ENCODE data around the gene ADAM12.

The ADAM12 gene

DNA sequence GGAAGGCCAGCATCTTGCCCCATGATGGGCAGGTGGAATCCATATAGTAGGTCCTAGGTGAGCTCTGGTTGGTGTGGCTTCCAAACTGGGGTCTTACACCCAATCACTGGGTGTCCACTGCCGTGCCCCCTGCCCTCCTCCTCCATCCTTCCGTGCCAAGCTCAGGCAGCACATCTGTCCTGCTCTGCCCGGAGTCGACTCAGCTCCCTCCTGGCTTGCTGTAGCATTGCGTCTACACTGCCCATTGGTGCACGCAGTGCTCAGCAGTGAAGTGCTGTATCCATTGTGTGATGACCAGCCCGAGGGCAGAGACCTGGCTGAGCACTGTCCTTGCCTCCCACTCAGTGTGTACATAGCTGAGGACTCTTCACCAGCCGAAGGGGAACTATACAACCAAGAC is 148.4 kb downstream of the ADAM12 start:
- Histone ChIP-seq H3K9ac (ENCODE audit: low read depth in 1 of 2, low read length in 2 of 2) (no peak overlapping the region), H3K36me3 (ENCODE audit: control insufficient read depth in 1 of 2, insufficient read depth in 2 of 2, low read length in 2 of 2) (no peaks in the 10 kb centered on the region), H3K27ac (ENCODE audit: low read depth, low read length) (no peak overlapping the region), H3K9me3 (ENCODE audit: control insufficient read depth in 1 of 2, low read length in 2 of 2) (no peaks in the 10 kb centered on the region), H3K27me3 (ENCODE audit: control insufficient read depth in 1 of 2, insufficient read depth in 2 of 2, low read length in 2 of 2) (no peaks in the 10 kb centered on the region), H3K4me3 (ENCODE audit: low read depth in 1 of 2, low read length in 2 of 2) (no peak overlapping the region), H3K4me1 (ENCODE audit: control insufficient read depth in 1 of 2, insufficient read depth in 2 of 2, low read length in 2 of 2) (peaks cover 0 to 5% of the 10 kb centered on the region in 2 donors)

DNA sequence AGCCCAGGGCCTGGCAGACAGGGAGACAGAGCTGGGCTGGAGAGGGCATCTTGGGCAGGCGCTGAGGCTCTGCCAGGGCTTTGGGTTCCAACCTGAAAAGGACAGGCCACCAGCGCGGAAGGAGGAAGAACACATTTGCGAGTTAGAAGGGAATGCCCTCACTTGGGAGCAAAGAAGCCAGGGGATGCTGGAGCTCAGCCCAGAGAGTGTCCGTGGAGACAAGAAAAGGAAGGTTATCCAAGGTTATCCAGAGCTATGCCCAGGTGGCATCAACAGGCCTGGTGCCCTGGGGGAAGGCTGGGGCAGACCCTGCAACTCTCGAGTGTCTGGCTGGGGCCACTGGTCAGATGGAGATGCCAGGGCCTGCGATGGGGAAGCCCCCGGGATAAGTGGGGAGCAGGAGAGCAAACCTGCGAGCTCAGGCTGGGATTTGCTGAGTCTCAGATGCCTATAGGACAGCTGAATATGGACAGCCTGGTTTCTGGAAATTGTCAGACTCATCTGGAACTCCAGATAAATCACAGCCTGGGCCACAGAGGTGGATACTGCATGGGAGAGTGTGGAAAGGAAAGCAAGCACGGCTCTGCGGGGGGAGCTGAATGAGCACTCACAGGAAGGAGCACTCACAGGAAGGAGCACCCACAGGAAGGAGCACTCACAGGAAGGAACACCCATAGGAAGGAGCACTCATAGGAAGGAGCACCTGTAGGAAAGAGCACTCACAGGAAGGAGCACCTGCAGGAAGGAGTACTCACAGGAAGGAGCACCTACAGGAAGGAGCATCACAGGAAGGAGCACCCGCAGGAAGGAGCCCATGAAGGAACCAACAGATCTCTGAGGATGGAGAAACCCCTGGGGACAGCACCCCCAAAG is 152.1 kb downstream of the ADAM12 start:
- Histone ChIP-seq H3K27me3 (ENCODE audit: control insufficient read depth in 1 of 2, insufficient read depth in 2 of 2, low read length in 2 of 2) (peaks cover 0 to 4% of the 10 kb centered on the region in 2 donors), H3K4me1 (ENCODE audit: control insufficient read depth in 1 of 2, insufficient read depth in 2 of 2, low read length in 2 of 2) (no peaks in the 10 kb centered on the region), H3K4me3 (ENCODE audit: low read depth in 1 of 2, low read length in 2 of 2) (no peak overlapping the region), H3K9me3 (ENCODE audit: control insufficient read depth in 1 of 2, low read length in 2 of 2) (no peaks in the 10 kb centered on the region), H3K9ac (ENCODE audit: low read depth in 1 of 2, low read length in 2 of 2) (no peak overlapping the region), H3K27ac (ENCODE audit: low read depth, low read length) (no peak overlapping the region), H3K36me3 (ENCODE audit: control insufficient read depth in 1 of 2, insufficient read depth in 2 of 2, low read length in 2 of 2) (no peaks in the 10 kb centered on the region)

DNA sequence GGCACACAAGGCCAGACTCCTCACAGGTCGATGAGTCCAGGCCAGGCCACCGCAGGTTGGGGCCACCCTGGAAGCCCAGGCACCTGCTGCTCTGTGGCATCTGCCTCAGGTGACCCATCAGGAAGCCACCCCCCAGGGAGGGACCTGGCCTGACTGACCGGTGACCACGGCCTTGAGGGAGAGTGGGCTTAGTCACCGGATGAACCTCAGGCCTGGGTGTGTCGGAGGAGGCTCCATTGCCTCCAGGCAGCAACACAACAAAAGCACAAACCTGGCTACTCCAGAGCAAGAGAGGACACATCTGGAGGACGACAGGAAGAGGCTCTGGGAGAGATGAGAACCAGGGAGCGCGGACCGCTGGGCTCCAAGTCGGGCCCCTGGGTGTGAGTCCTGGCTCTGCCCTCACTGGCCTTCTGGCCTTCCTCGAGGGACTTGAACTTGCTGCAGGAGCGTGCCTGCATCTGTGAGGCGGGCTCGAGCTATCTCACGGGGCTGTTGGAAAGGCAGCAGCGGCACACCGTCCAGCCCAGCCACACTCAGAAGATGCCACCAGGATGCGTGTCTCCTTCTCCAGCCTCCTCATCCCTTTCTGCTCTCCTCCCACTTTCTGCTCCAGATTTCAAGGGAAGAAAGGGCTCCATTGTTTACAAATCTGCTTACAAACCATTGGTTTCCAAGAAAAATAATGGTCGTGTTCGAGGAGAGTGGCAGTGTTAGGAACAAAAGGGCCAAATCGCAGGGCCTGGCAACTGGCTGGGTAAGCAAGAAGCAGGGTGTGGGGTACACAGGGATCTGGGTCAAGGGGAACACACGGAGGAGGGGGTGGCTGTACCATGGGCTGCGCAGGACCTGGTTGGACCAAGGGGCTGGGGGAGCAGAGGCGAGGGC is 152.9 kb downstream of the ADAM12 start:
- H3K9me3 ChIP-seq (ENCODE audit: control insufficient read depth in 1 of 2, low read length in 2 of 2) = no peaks in the 10 kb centered on the region
- no peak overlapping the region for H3K4me3 ChIP-seq (ENCODE audit: low read depth in 1 of 2, low read length in 2 of 2)
- H3K27ac ChIP-seq (ENCODE audit: low read depth, low read length) = no peak overlapping the region
- H3K9ac ChIP-seq (ENCODE audit: low read depth in 1 of 2, low read length in 2 of 2) = no peak overlapping the region
- H3K4me1 ChIP-seq (ENCODE audit: control insufficient read depth in 1 of 2, insufficient read depth in 2 of 2, low read length in 2 of 2) = no peaks in the 10 kb centered on the region
- no peaks in the 10 kb centered on the region for H3K36me3 ChIP-seq (ENCODE audit: control insufficient read depth in 1 of 2, insufficient read depth in 2 of 2, low read length in 2 of 2)
- H3K27me3 ChIP-seq (ENCODE audit: control insufficient read depth in 1 of 2, insufficient read depth in 2 of 2, low read length in 2 of 2) = peaks cover 0 to 4% of the 10 kb centered on the region in 2 donors

DNA sequence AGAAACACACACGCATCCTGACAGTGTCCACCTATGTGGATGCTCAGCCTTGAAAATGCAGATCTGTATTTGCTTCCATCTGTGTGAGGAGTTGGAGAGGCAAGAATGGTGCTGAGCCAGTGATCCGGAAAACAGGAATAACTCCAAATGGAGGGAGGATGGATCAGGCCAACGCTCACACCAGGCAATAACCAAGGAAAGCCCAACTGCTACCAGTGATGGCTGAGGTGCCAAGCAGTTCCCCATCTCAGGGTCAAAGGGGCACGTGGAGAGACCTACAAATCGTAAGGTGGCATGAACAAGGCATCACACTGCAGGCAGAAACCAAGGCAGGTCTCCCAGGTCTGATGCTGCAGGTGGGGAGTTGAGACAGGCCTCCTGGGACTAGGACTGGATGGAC is 153.6 kb downstream of the ADAM12 start:
- peaks cover 0 to 4% of the 10 kb centered on the region in 2 donors for H3K27me3 ChIP-seq (ENCODE audit: control insufficient read depth in 1 of 2, insufficient read depth in 2 of 2, low read length in 2 of 2)
- H3K9me3 ChIP-seq (ENCODE audit: control insufficient read depth in 1 of 2, low read length in 2 of 2) = no peaks in the 10 kb centered on the region
- no peak overlapping the region for H3K27ac ChIP-seq (ENCODE audit: low read depth, low read length)
- H3K4me1 ChIP-seq (ENCODE audit: control insufficient read depth in 1 of 2, insufficient read depth in 2 of 2, low read length in 2 of 2) = no peaks in the 10 kb centered on the region
- H3K9ac ChIP-seq (ENCODE audit: low read depth in 1 of 2, low read length in 2 of 2) = no peak overlapping the region
- no peaks in the 10 kb centered on the region for H3K36me3 ChIP-seq (ENCODE audit: control insufficient read depth in 1 of 2, insufficient read depth in 2 of 2, low read length in 2 of 2)
- no peak overlapping the region for H3K4me3 ChIP-seq (ENCODE audit: low read depth in 1 of 2, low read length in 2 of 2)

DNA sequence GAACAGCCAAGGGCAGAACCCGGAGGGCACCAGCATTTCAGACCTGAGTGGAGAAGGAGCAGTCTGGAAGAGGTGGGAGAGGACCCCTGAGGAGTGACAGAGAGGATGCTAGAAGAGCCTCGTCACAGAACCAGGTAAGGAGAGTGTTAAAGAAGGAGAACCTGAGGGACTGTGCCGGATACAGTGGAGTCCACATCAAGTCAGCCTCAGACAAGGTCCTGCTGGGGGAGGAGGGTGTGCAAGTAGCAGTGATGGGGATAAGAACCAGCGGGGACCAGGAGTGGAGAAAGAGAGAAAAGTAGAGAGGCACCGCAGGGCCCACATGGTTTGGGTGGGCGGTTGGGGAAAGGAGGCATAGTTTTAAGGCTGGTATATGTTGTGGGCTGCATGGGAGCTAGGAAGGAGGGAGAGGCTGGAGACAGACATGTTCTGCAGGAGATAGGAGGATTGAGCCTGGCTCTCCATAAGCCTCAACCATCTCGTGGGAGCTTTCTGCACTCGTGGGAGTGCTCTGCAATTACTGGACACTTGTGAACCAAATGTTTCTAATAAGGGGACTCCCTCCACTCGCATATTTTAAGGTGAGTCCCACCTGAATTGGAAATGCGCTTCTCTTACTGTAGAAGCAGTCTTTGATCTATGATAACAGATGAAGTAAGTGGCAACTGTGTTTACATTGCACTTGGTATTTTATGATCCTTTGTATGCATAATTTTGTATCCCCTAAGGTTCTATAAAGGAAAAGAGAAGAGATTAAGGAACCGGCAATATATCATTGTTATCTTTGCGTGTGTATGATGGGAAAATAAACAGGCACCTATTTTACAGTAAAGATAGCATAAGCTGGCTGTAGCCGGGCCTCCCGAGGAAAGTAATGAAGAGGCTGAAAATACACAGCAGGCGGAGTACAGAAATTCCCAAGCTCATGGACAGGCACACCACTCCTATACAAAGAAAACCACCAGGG is 154.8 kb downstream of the ADAM12 start:
- Histone ChIP-seq H3K27me3 (ENCODE audit: control insufficient read depth in 1 of 2, insufficient read depth in 2 of 2, low read length in 2 of 2) (peaks cover 0 to 4% of the 10 kb centered on the region in 2 donors), H3K4me3 (ENCODE audit: low read depth in 1 of 2, low read length in 2 of 2) (no peak overlapping the region), H3K9ac (ENCODE audit: low read depth in 1 of 2, low read length in 2 of 2) (no peak overlapping the region), H3K4me1 (ENCODE audit: control insufficient read depth in 1 of 2, insufficient read depth in 2 of 2, low read length in 2 of 2) (no peaks in the 10 kb centered on the region), H3K36me3 (ENCODE audit: control insufficient read depth in 1 of 2, insufficient read depth in 2 of 2, low read length in 2 of 2) (no peaks in the 10 kb centered on the region), H3K9me3 (ENCODE audit: control insufficient read depth in 1 of 2, low read length in 2 of 2) (no peaks in the 10 kb centered on the region), H3K27ac (ENCODE audit: low read depth, low read length) (no peak overlapping the region)

DNA sequence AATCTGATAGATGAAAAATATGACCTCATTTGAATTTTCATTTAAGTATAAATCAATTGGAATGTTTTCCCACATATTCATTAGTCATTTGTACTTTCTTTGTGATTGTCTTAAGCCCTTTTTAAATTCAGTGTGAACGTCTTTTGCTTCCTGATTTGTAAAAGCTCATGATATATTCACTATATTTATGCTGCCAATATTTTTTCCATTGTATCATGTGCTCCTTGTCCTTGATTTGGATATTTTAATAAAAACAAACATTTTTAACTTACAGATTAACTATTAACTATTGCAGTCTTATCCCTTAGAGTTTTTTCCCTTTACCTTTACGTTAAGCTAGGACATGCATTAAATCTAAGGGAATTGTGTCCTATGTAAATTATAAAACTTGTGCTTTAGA is 157.7 kb downstream of the ADAM12 start:
- no peak overlapping the region for H3K27ac ChIP-seq (ENCODE audit: low read depth, low read length)
- no peaks in the 10 kb centered on the region for H3K9me3 ChIP-seq (ENCODE audit: control insufficient read depth in 1 of 2, low read length in 2 of 2)
- H3K4me3 ChIP-seq (ENCODE audit: low read depth in 1 of 2, low read length in 2 of 2) = no peak overlapping the region
- no peaks in the 10 kb centered on the region for H3K4me1 ChIP-seq (ENCODE audit: control insufficient read depth in 1 of 2, insufficient read depth in 2 of 2, low read length in 2 of 2)
- no peak overlapping the region for H3K9ac ChIP-seq (ENCODE audit: low read depth in 1 of 2, low read length in 2 of 2)
- H3K27me3 ChIP-seq (ENCODE audit: control insufficient read depth in 1 of 2, insufficient read depth in 2 of 2, low read length in 2 of 2) = peaks cover 0 to 4% of the 10 kb centered on the region in 2 donors
- no peaks in the 10 kb centered on the region for H3K36me3 ChIP-seq (ENCODE audit: control insufficient read depth in 1 of 2, insufficient read depth in 2 of 2, low read length in 2 of 2)

DNA sequence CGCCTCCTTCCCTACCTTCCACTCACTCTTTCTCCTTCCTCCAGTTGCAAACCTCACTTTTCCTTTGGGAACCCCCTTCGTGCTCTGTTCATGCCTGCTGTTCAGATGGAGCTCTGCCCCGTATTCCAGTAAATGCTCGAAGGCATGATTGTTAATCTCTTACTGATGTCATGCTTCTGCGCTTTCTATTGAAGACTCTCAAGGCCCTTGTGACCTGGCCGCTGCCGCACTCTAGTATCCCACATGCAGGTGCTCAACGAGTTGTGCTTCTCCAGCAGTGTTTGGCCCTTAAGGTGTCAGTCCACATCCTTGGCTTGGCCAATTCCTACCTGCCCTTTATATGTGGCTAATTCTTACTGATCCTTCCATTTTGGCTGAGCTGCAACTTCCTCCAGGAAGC is 158.6 kb downstream of the ADAM12 start:
- peaks cover 0 to 4% of the 10 kb centered on the region in 2 donors for H3K27me3 ChIP-seq (ENCODE audit: control insufficient read depth in 1 of 2, insufficient read depth in 2 of 2, low read length in 2 of 2)
- H3K9ac ChIP-seq (ENCODE audit: low read depth in 1 of 2, low read length in 2 of 2) = no peak overlapping the region
- H3K4me1 ChIP-seq (ENCODE audit: control insufficient read depth in 1 of 2, insufficient read depth in 2 of 2, low read length in 2 of 2) = no peaks in the 10 kb centered on the region
- H3K9me3 ChIP-seq (ENCODE audit: control insufficient read depth in 1 of 2, low read length in 2 of 2) = no peaks in the 10 kb centered on the region
- H3K27ac ChIP-seq (ENCODE audit: low read depth, low read length) = no peak overlapping the region
- H3K4me3 ChIP-seq (ENCODE audit: low read depth in 1 of 2, low read length in 2 of 2) = no peak overlapping the region
- H3K36me3 ChIP-seq (ENCODE audit: control insufficient read depth in 1 of 2, insufficient read depth in 2 of 2, low read length in 2 of 2) = no peaks in the 10 kb centered on the region

DNA sequence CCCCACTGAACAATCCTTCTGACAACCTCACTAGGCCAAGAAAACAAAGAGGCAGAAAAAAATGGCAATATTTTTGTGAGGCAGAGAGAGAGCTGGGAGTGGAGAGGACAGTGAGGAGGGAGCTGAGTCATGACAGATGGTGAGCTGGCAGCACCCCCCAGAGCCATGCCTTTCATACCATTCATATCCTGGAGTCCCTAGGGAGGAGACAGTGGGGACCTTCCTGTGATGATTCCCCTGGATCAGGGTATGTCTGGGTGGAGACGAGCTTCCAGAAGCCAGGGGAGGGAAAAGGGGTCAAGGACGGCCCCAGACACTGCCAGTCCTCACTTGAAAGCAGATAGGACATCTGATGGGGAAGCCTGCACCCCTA is 160.5 kb downstream of the ADAM12 start:
- Histone ChIP-seq H3K36me3 (ENCODE audit: control insufficient read depth in 1 of 2, insufficient read depth in 2 of 2, low read length in 2 of 2) (no peaks in the 10 kb centered on the region), H3K4me1 (ENCODE audit: control insufficient read depth in 1 of 2, insufficient read depth in 2 of 2, low read length in 2 of 2) (no peaks in the 10 kb centered on the region), H3K27me3 (ENCODE audit: control insufficient read depth in 1 of 2, insufficient read depth in 2 of 2, low read length in 2 of 2) (peaks cover 0 to 1% of the 10 kb centered on the region in 2 donors), H3K4me3 (ENCODE audit: low read depth in 1 of 2, low read length in 2 of 2) (no peak overlapping the region), H3K9ac (ENCODE audit: low read depth in 1 of 2, low read length in 2 of 2) (no peak overlapping the region), H3K9me3 (ENCODE audit: control insufficient read depth in 1 of 2, low read length in 2 of 2) (no peaks in the 10 kb centered on the region), H3K27ac (ENCODE audit: low read depth, low read length) (no peak overlapping the region)

DNA sequence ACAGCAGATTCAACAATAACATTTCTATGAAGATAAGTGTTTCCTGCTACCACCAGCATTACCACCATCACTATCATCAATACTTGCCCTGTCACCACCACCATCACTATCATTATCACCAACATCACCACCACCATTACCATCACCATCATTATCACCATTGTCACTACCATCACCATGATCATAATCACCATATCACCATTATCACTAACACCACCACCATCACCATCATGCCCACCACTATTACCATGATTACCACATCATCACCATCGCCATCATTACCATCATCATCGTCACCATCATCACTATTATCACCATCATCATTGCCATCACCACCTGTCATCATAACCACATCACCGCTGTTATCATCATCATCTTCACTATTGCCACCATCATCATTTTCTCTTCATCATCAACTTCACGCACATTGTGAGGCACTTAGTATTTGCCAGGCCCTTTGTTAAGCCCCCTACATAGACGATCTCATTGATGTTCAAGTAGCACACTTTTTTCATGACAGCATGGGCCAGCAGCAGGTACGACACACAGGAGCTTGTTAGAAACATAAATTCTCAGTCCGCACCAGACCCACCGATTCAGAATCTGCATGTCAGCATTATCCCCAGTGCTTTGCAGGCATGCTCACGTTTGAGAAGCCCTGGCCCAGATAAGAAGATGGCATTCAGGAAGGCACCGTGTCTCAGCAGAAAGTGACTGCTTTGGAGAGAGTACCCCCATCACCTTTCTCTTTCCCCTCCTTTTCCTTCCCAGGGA is 161.1 kb downstream of the ADAM12 start:
- Histone ChIP-seq H3K36me3 (ENCODE audit: control insufficient read depth in 1 of 2, insufficient read depth in 2 of 2, low read length in 2 of 2) (no peaks in the 10 kb centered on the region), H3K4me3 (ENCODE audit: low read depth in 1 of 2, low read length in 2 of 2) (no peak overlapping the region), H3K9ac (ENCODE audit: low read depth in 1 of 2, low read length in 2 of 2) (no peak overlapping the region), H3K9me3 (ENCODE audit: control insufficient read depth in 1 of 2, low read length in 2 of 2) (no peaks in the 10 kb centered on the region), H3K27ac (ENCODE audit: low read depth, low read length) (no peak overlapping the region), H3K4me1 (ENCODE audit: control insufficient read depth in 1 of 2, insufficient read depth in 2 of 2, low read length in 2 of 2) (no peaks in the 10 kb centered on the region), H3K27me3 (ENCODE audit: control insufficient read depth in 1 of 2, insufficient read depth in 2 of 2, low read length in 2 of 2) (no peaks in the 10 kb centered on the region)
